ENCODE measurements around the gene TCP11L1. TPM values are rescaled to one million over a fixed set of nuclear protein-coding genes. Genes with fewer than 3 reads are reported as not detected.
"Not testable (repeated sequence)": the region's sequence is repeated elsewhere in the genome, so short reads cannot be mapped to it uniquely, and the experiment has no call there.

Gene TCP11L1
- total RNA-seq, 2 experiments from 2014 or later = 24.6 to 26.1 TPM

- H3K9me3 ChIP-seq (ENCODE audit: low read length) = no peaks in the 10 kb centered on the region
- no peak overlapping the region for H3K27ac ChIP-seq (ENCODE audit: low read depth, low read length, poor library complexity, severe bottlenecking)
- H4K20me1 ChIP-seq (ENCODE audit: insufficient read depth, low read length) = no peaks in the 10 kb centered on the region
- TF ChIP-seq EZH2phosphoT487 (IDR thresholded peaks at IDR 0.05; ENCODE audit: borderline replicate concordance, low read depth, low read length) (no peak), CTCF (conservative IDR thresholded peaks at IDR 0.05; ENCODE audit: low read length) (no peak)
- POLR2A ChIA-PET = interaction anchor here (0.7 to 1.0 kb wide), 2 partner anchors 47 kb away, joined by 3 to 4 read pairs; no protein-coding TSS in a partner anchor
- CTCF ChIA-PET (ENCODE audit: unreplicated experiment) = no interaction called here
- intact Hi-C loops (cut with micrococcal nuclease; ENCODE audit: unreplicated experiment) = no loop called here
- H3K4me2 ChIP-seq (ENCODE audit: low read length) = no peak overlapping the region
- no peaks in the 10 kb centered on the region for H3K36me3 ChIP-seq (ENCODE audit: insufficient read depth, low read length)
- no peak overlapping the region for H2AFZ ChIP-seq (ENCODE audit: low read length)
- H3K4me3 ChIP-seq (ENCODE audit: low read depth, low read length, poor library complexity, severe bottlenecking) = no peak overlapping the region
- no peaks in the 10 kb centered on the region for H3K79me2 ChIP-seq (ENCODE audit: insufficient read depth, low read depth, low read length)
- no TSS peak for BruUV-seq (replicated peaks)
- H3K4me1 ChIP-seq (ENCODE audit: insufficient read depth, low read length, poor library complexity, severe bottlenecking) = no peaks in the 10 kb centered on the region
- H3K9me2 ChIP-seq (ENCODE audit: insufficient read depth, low read length) = no peaks in the 10 kb centered on the region
- no peak for DNase-seq (ENCODE audit: low spot score)
These were observed 12.1 kb upstream of the TCP11L1 start for GRCh38 chr11:33027233-33027632.

DNA sequence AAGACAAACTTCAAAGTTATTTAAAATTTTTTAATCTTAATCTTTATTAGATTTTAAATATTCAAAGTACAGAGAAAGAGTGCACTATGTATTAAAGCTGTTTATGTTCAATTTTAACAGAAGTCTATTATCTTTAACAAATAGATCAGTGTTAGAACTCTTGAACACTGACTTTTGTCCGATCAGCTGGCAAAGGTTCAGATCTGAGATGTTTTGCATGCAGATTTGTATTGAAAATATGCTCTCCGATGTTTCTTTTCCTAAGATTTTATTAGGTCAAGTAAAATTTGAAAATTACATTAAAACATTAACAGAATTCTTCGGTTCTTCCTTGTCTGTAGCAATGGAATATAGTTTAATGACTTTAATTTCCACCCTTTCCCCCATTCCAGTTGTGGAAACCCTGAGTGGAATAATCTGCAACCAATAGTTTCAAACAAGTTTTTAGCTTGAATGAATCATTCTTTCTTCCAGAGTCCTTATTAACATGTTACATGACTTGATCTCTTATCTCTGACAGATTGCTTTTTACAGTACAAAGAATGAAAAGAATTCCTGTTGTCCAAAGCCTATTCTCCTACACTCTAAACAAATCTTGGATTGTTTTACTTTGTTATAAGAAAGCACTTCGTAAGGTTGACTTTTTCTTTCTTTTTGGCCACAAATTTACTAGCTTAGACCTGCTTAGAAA, 11.4 kb upstream of the TCP11L1 start:
- no peak for TF ChIP-seq CTCF (conservative IDR thresholded peaks at IDR 0.05; ENCODE audit: low read length)
- no peak for TF ChIP-seq EZH2phosphoT487 (IDR thresholded peaks at IDR 0.05; ENCODE audit: borderline replicate concordance, low read depth, low read length)
- BruUV-seq (replicated peaks) = no TSS peak
- Histone ChIP-seq H3K79me2 (ENCODE audit: insufficient read depth, low read depth, low read length) (no peaks in the 10 kb centered on the region), H3K4me3 (ENCODE audit: low read depth, low read length, poor library complexity, severe bottlenecking) (no peak overlapping the region), H3K9me3 (ENCODE audit: low read length) (no peaks in the 10 kb centered on the region), H2AFZ (ENCODE audit: low read length) (no peak overlapping the region), H4K20me1 (ENCODE audit: insufficient read depth, low read length) (no peaks in the 10 kb centered on the region), H3K4me1 (ENCODE audit: insufficient read depth, low read length, poor library complexity, severe bottlenecking) (no peaks in the 10 kb centered on the region), H3K27ac (ENCODE audit: low read depth, low read length, poor library complexity, severe bottlenecking) (no peak overlapping the region), H3K4me2 (ENCODE audit: low read length) (no peak overlapping the region), H3K36me3 (ENCODE audit: insufficient read depth, low read length) (no peaks in the 10 kb centered on the region), H3K9me2 (ENCODE audit: insufficient read depth, low read length) (no peaks in the 10 kb centered on the region)
- DNase-seq (ENCODE audit: low spot score) = no peak
- ChIA-PET POLR2A (interaction anchor here (0.5 to 1.6 kb wide), 3 partner anchors 11 to 149 kb away, joined by 3 to 4 read pairs (median 3); partner anchors contain the start of gene DEPDC7), CTCF (ENCODE audit: unreplicated experiment) (no interaction called here)
- intact Hi-C loops (cut with micrococcal nuclease; ENCODE audit: unreplicated experiment) = no loop called here

- Histone ChIP-seq H3K79me2 (ENCODE audit: insufficient read depth, low read depth, low read length) (no peaks in the 10 kb centered on the region), H3K4me2 (ENCODE audit: low read length) (no peak overlapping the region), H3K36me3 (ENCODE audit: insufficient read depth, low read length) (no peaks in the 10 kb centered on the region), H3K4me3 (ENCODE audit: low read depth, low read length, poor library complexity, severe bottlenecking) (no peak overlapping the region), H3K9me2 (ENCODE audit: insufficient read depth, low read length) (no peaks in the 10 kb centered on the region), H3K4me1 (ENCODE audit: insufficient read depth, low read length, poor library complexity, severe bottlenecking) (no peaks in the 10 kb centered on the region), H3K27ac (ENCODE audit: low read depth, low read length, poor library complexity, severe bottlenecking) (no peak overlapping the region), H3K9me3 (ENCODE audit: low read length) (no peaks in the 10 kb centered on the region), H4K20me1 (ENCODE audit: insufficient read depth, low read length) (no peaks in the 10 kb centered on the region), H2AFZ (ENCODE audit: low read length) (no peak overlapping the region)
- BruUV-seq (replicated peaks) = no TSS peak
- DNase-seq (ENCODE audit: low spot score) = no peak
- TF ChIP-seq CTCF (conservative IDR thresholded peaks at IDR 0.05; ENCODE audit: low read length) (no peak), EZH2phosphoT487 (IDR thresholded peaks at IDR 0.05; ENCODE audit: borderline replicate concordance, low read depth, low read length) (no peak)
- ChIA-PET CTCF (ENCODE audit: unreplicated experiment) (no interaction called here), POLR2A (interaction anchor here (0.6 to 1.6 kb wide), 3 partner anchors 10 to 730 kb away, joined by 3 to 4 read pairs (median 3); partner anchors contain the start of gene DEPDC7)
- intact Hi-C loops (cut with micrococcal nuclease; ENCODE audit: unreplicated experiment) = no loop called here
These were observed 10.8 kb upstream of the TCP11L1 start for GRCh38 chr11:33028537-33028914.

- H3K4me3 ChIP-seq (ENCODE audit: low read depth, low read length, poor library complexity, severe bottlenecking); H3K4me2 ChIP-seq (ENCODE audit: low read length); BruUV-seq (replicated peaks); intact Hi-C loops (cut with micrococcal nuclease; ENCODE audit: unreplicated experiment); H3K79me2 ChIP-seq (ENCODE audit: insufficient read depth, low read depth, low read length); H3K27ac ChIP-seq (ENCODE audit: low read depth, low read length, poor library complexity, severe bottlenecking); DNase-seq (ENCODE audit: low spot score); H4K20me1 ChIP-seq (ENCODE audit: insufficient read depth, low read length); H3K9me2 ChIP-seq (ENCODE audit: insufficient read depth, low read length); H3K36me3 ChIP-seq (ENCODE audit: insufficient read depth, low read length); H2AFZ ChIP-seq (ENCODE audit: low read length); CTCF ChIA-PET (ENCODE audit: unreplicated experiment); H3K9me3 ChIP-seq (ENCODE audit: low read length); H3K4me1 ChIP-seq (ENCODE audit: insufficient read depth, low read length, poor library complexity, severe bottlenecking): not testable (repeated sequence)
- POLR2A ChIA-PET = interaction anchor here (0.7 to 1.6 kb wide), 4 partner anchors 9 to 746 kb away, joined by 3 to 6 read pairs (median 4); partner anchors contain the start of gene DEPDC7
These were observed 10.2 kb upstream of the TCP11L1 start for GRCh38 chr11:33029218-33029617.
